Measurements from ENCODE around the gene PEX14. TPM values are rescaled to one million over a fixed set of nuclear protein-coding genes. Genes with fewer than 3 reads are reported as not detected.

Gene PEX14
- total and polyA plus RNA-seq, 2 donors (not counting 3 experiments of a cell fraction or from before 2014, with no cell fraction given): 19.5 to 26.5 TPM

- BruUV-seq (replicated peaks): no TSS peak
- intact Hi-C loops (cut with micrococcal nuclease) (no loop called here), dilution Hi-C loops (cut with MboI; ENCODE audit: extremely low pct_ligation_motif_present, low sequenced_read_pairs) (no loop called here)
- Histone ChIP-seq H3K9ac (replicated peaks; ENCODE audit: extremely low read depth, insufficient read depth, low read length) (no peak overlapping the region), H3K9me3 (replicated peaks; ENCODE audit: control insufficient read depth, insufficient read depth, low read length) (no peaks in the 10 kb centered on the region), H4K20me1 (replicated peaks; ENCODE audit: control insufficient read depth, extremely low read depth, insufficient read depth, low read length) (no peaks in the 10 kb centered on the region), H3K27ac (ENCODE audit: insufficient read depth, low read depth, low read length) (no peak overlapping the region), H3K9me1 (replicated peaks; ENCODE audit: control insufficient read depth, extremely low read depth, insufficient read depth, low read length) (no peaks in the 10 kb centered on the region), H3K36me3 (ENCODE audit: control insufficient read depth in 2 of 2, extremely low read depth in 1 of 2, insufficient read depth in 2 of 2, low read length in 2 of 2) (no peaks in the 10 kb centered on the region), H3K79me2 (ENCODE audit: control insufficient read depth, insufficient read depth, low read length) (no peaks in the 10 kb centered on the region), H3K27me3 (ENCODE audit: control insufficient read depth in 2 of 2, insufficient read depth in 2 of 2, low read length in 2 of 2) (no peaks in the 10 kb centered on the region), H3K4me2 (ENCODE audit: insufficient read depth, low read length) (no peak overlapping the region), H2AFZ (ENCODE audit: low read depth, low read length) (no peak overlapping the region), H3K4me1 (ENCODE audit: control insufficient read depth, extremely low read depth, insufficient read depth, low read length) (no peaks in the 10 kb centered on the region), H3K4me3 (replicated peaks in 1 of 3; ENCODE audit: insufficient read depth in 1 of 3, low read depth in 1 of 3, low read length in 3 of 3) (no peak overlapping the region)
- CTCF ChIA-PET: interaction anchor here (0.9 kb wide), 1 partner anchor 19 kb away, joined by 3 read pairs; no protein-coding TSS in a partner anchor
- FAIRE-seq (no peak), DNase-seq (ENCODE audit: low read depth, low spot score) (no peak)
- POLR2A ChIA-PET: no interaction called here
- no peak for TF ChIP-seq MYC (IDR thresholded peaks at IDR 0.05; ENCODE audit: low read depth, low read length)
- TF ChIP-seq FOS (IDR thresholded peaks at IDR 0.05; ENCODE audit: borderline replicate concordance, insufficient read depth, low read length): no peak
- TF ChIP-seq, protein P1, sequence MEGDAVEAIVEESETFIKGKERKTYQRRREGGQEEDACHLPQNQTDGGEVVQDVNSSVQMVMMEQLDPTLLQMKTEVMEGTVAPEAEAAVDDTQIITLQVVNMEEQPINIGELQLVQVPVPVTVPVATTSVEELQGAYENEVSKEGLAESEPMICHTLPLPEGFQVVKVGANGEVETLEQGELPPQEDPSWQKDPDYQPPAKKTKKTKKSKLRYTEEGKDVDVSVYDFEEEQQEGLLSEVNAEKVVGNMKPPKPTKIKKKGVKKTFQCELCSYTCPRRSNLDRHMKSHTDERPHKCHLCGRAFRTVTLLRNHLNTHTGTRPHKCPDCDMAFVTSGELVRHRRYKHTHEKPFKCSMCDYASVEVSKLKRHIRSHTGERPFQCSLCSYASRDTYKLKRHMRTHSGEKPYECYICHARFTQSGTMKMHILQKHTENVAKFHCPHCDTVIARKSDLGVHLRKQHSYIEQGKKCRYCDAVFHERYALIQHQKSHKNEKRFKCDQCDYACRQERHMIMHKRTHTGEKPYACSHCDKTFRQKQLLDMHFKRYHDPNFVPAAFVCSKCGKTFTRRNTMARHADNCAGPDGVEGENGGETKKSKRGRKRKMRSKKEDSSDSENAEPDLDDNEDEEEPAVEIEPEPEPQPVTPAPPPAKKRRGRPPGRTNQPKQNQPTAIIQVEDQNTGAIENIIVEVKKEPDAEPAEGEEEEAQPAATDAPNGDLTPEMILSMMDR (IDR thresholded peaks at IDR 0.05; ENCODE audit: extremely low read depth in 1 of 2, insufficient read depth in 1 of 2, low read depth in 1 of 2, low read length in 2 of 2): no peak
- no peak for TF ChIP-seq POLR2AphosphoS5 (IDR thresholded peaks at IDR 0.05; ENCODE audit: insufficient read depth, low read depth, low read length)
- no peak for TF ChIP-seq POLR2A (IDR thresholded peaks at IDR 0.05; ENCODE audit: low read depth, low read length)
Measured at GRCh38 chr1:10606064-10606463, 131.3 kb downstream of the PEX14 start.

DNA sequence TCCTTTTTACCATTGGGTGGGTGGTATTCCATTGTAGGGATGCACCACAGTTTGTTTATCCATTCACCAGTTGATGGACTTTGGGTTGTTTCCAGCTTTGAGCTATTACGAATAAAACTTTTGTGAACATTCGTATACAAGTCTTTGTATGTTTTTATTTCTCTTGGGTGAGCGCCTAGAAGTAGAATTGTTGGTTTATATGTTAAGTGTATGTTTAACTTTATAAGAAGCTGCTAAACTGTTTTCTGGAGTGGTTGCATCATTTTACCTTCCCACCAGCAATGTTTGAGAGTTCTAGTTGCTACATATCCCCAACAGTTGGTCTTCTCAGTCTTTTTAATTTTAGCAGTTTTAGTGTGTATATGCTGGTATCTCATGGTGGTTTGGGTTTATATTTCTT lies 132.5 kb downstream of the PEX14 start:
- intact Hi-C loops (cut with micrococcal nuclease): no loop called here
- no TSS peak for BruUV-seq (replicated peaks)
- Histone ChIP-seq H3K27ac (ENCODE audit: insufficient read depth, low read depth, low read length) (no peak overlapping the region), H3K4me1 (ENCODE audit: control insufficient read depth, extremely low read depth, insufficient read depth, low read length) (no peaks in the 10 kb centered on the region), H3K9me3 (replicated peaks; ENCODE audit: control insufficient read depth, insufficient read depth, low read length) (no peaks in the 10 kb centered on the region), H4K20me1 (replicated peaks; ENCODE audit: control insufficient read depth, extremely low read depth, insufficient read depth, low read length) (no peaks in the 10 kb centered on the region), H3K4me3 (replicated peaks in 1 of 3; ENCODE audit: insufficient read depth in 1 of 3, low read depth in 1 of 3, low read length in 3 of 3) (no peak overlapping the region), H2AFZ (ENCODE audit: low read depth, low read length) (no peak overlapping the region), H3K9me1 (replicated peaks; ENCODE audit: control insufficient read depth, extremely low read depth, insufficient read depth, low read length) (no peaks in the 10 kb centered on the region), H3K36me3 (ENCODE audit: control insufficient read depth in 2 of 2, extremely low read depth in 1 of 2, insufficient read depth in 2 of 2, low read length in 2 of 2) (no peaks in the 10 kb centered on the region), H3K79me2 (ENCODE audit: control insufficient read depth, insufficient read depth, low read length) (no peaks in the 10 kb centered on the region), H3K27me3 (ENCODE audit: control insufficient read depth in 2 of 2, insufficient read depth in 2 of 2, low read length in 2 of 2) (no peaks in the 10 kb centered on the region), H3K9ac (replicated peaks; ENCODE audit: extremely low read depth, insufficient read depth, low read length) (no peak overlapping the region), H3K4me2 (ENCODE audit: insufficient read depth, low read length) (no peak overlapping the region)
- TF ChIP-seq EZH2 (IDR thresholded peaks at IDR 0.05; ENCODE audit: borderline replicate concordance, low read depth, low read length, severe bottlenecking): no peak
- TF ChIP-seq FOS (IDR thresholded peaks at IDR 0.05; ENCODE audit: borderline replicate concordance, insufficient read depth, low read length): no peak
- no peak for TF ChIP-seq GATA2 (IDR thresholded peaks at IDR 0.05; ENCODE audit: insufficient read depth, insufficient read length, low read depth, low read length)
- no peak for TF ChIP-seq POLR2AphosphoS5 (IDR thresholded peaks at IDR 0.05; ENCODE audit: insufficient read depth, low read depth, low read length)
- TF ChIP-seq JUN (IDR thresholded peaks at IDR 0.05; ENCODE audit: borderline replicate concordance, insufficient read depth, insufficient read length, low read depth): no peak
- ChIA-PET CTCF (no interaction called here), POLR2A (no interaction called here)
- FAIRE-seq: peak; percentile 15
- dilution Hi-C loops (cut with MboI; ENCODE audit: extremely low pct_ligation_motif_present, low sequenced_read_pairs): no loop called here
- DNase-seq (ENCODE audit: low read depth, low spot score): no peak

Measured in endothelial cell of umbilical vein (primary cell).